GM18507 (cell line): ENCODE measurements around the gene TPK1.

ENCODE experiments used
- DNase-seq: peaks from one replicate; pipeline ENCODE4 v3.0.0; 2011; ENCODE audit warnings: low read depth; ENCODE audit not compliant: insufficient read length; ENCODE audit errors: extremely low spot score
- FAIRE-seq: peaks from 2 replicates; lab custom pipeline; 2011; peaks lifted over from hg19 to GRCh38; lab: Jason Lieb, UNC

TPK1 gene

GRCh38 chr7:144670218-144670617 lies 165.6 kb downstream of the TPK1 start:
- FAIRE-seq (no peak), DNase-seq (no peak)

GRCh38 chr7:144668503-144668902 lies 167.3 kb downstream of the TPK1 start:
- DNase-seq = no peak
- FAIRE-seq = no peak

GRCh38 chr7:144665689-144666381 lies 170.0 kb downstream of the TPK1 start:
- no peak for FAIRE-seq
- no peak for DNase-seq

GRCh38 chr7:144659211-144659610 lies 176.6 kb downstream of the TPK1 start:
- DNase-seq (no peak), FAIRE-seq (no peak)

- no peak for DNase-seq
- FAIRE-seq = peak; percentile 31
Measured at GRCh38 chr7:144656965-144657517, 178.8 kb downstream of the TPK1 start.

- no peak for DNase-seq
Measured at GRCh38 chr7:144653449-144653848, 182.4 kb downstream of the TPK1 start.

GRCh38 chr7:144650439-144650838 lies 185.4 kb downstream of the TPK1 start:
- FAIRE-seq (no peak), DNase-seq (no peak)

More at GRCh38 chr7:144653449-144653848, 182.4 kb downstream of the TPK1 start:
- FAIRE-seq = peak; percentile 18

- no peak for DNase-seq
- no peak for FAIRE-seq
Measured at GRCh38 chr7:144649120-144649519, 186.7 kb downstream of the TPK1 start.

- FAIRE-seq (no peak), DNase-seq (no peak)
Measured at GRCh38 chr7:144641389-144642044, 194.3 kb downstream of the TPK1 start.

- DNase-seq = no peak
- FAIRE-seq = no peak
Measured at GRCh38 chr7:144632724-144633123, 203.1 kb downstream of the TPK1 start.

- FAIRE-seq (no peak), DNase-seq (no peak)
Measured at GRCh38 chr7:144629598-144629997, 206.3 kb downstream of the TPK1 start.

GRCh38 chr7:144629011-144629410 lies 206.8 kb downstream of the TPK1 start:
- no peak for FAIRE-seq
- no peak for DNase-seq

- DNase-seq (no peak), FAIRE-seq (no peak)
Measured at GRCh38 chr7:144628176-144628575, 207.7 kb downstream of the TPK1 start.

GRCh38 chr7:144622745-144623144 lies 213.1 kb downstream of the TPK1 start:
- DNase-seq = no peak

GRCh38 chr7:144606261-144606660 lies 229.6 kb downstream of the TPK1 start:
- DNase-seq = no peak
- no peak for FAIRE-seq

More at GRCh38 chr7:144622745-144623144, 213.1 kb downstream of the TPK1 start:
- no peak for FAIRE-seq

GRCh38 chr7:144596953-144597352 lies 238.9 kb downstream of the TPK1 start:
- DNase-seq (no peak), FAIRE-seq (no peak)

GRCh38 chr7:144594580-144594979 lies 241.3 kb downstream of the TPK1 start:
- no peak for DNase-seq
- no peak for FAIRE-seq

- no peak for FAIRE-seq
- DNase-seq = no peak
Measured at GRCh38 chr7:144588559-144589051, 247.2 kb downstream of the TPK1 start.

- FAIRE-seq (no peak), DNase-seq (no peak)
Measured at GRCh38 chr7:144587701-144588100, 248.2 kb downstream of the TPK1 start.

GRCh38 chr7:144584726-144585125 lies 251.1 kb downstream of the TPK1 start:
- FAIRE-seq (no peak), DNase-seq (no peak)

- DNase-seq = no peak
- FAIRE-seq = no peak
Measured at GRCh38 chr7:144579687-144580086, 256.2 kb downstream of the TPK1 start.
